Measurements from ENCODE around the gene RIT2. TPM values are rescaled to one million over a fixed set of nuclear protein-coding genes. Genes with fewer than 3 reads are reported as not detected.

RIT2 gene
- total RNA-seq, 1 donor from 2014 or later, result not detected

DNA sequence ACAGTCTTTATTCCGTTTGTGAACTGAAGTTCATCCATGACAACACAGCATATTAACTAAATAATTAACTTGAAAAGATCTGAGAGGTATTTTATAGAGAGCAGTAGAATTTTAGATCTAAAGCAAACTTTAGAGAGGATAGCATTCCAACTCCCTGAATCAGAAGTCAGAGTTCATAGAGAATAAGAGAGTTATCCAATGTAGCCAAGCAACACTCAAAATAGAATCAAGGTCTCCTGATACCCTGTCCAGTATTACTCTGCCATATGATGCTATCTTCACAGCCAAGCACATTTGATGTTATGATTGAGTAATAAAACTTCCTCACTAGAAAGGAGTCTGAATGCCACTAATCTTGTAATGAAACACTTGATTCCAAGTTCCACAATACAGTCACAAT lies 55.5 kb downstream of the RIT2 start:
- no peak for TF ChIP-seq EZH2phosphoT487 (IDR thresholded peaks at IDR 0.05)
- TF ChIP-seq, protein P1, sequence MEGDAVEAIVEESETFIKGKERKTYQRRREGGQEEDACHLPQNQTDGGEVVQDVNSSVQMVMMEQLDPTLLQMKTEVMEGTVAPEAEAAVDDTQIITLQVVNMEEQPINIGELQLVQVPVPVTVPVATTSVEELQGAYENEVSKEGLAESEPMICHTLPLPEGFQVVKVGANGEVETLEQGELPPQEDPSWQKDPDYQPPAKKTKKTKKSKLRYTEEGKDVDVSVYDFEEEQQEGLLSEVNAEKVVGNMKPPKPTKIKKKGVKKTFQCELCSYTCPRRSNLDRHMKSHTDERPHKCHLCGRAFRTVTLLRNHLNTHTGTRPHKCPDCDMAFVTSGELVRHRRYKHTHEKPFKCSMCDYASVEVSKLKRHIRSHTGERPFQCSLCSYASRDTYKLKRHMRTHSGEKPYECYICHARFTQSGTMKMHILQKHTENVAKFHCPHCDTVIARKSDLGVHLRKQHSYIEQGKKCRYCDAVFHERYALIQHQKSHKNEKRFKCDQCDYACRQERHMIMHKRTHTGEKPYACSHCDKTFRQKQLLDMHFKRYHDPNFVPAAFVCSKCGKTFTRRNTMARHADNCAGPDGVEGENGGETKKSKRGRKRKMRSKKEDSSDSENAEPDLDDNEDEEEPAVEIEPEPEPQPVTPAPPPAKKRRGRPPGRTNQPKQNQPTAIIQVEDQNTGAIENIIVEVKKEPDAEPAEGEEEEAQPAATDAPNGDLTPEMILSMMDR (IDR thresholded peaks at IDR 0.05), result no peak
- no peak for TF ChIP-seq EZH2 (IDR thresholded peaks at IDR 0.05)
- Histone ChIP-seq H4K20me1 (ENCODE audit: low read depth) (no peaks in the 10 kb centered on the region), H3K27ac (no peak overlapping the region), H3K4me3 (no peak overlapping the region), H3K27me3 (no peaks in the 10 kb centered on the region), H3K9ac (no peak overlapping the region), H3K36me3 (no peaks in the 10 kb centered on the region), H3K9me3 (ENCODE audit: low read depth) (no peaks in the 10 kb centered on the region), H3K79me2 (ENCODE audit: low read depth) (no peaks in the 10 kb centered on the region), H3K4me2 (no peak overlapping the region), H3F3A (ENCODE audit: low read depth) (no peaks in the 10 kb centered on the region), H2AFZ (replicated peaks) (no peak overlapping the region), H3K4me1 (peaks cover 1% of the 10 kb centered on the region)
- Mint-ChIP-seq H3K27ac (no peak overlapping the region), H3K4me1 (peaks cover 3% of the 10 kb centered on the region), H3K36me3 (no peaks in the 10 kb centered on the region), H3K9me3 (peaks cover 2% of the 10 kb centered on the region), H3K27me3 (ENCODE audit: insufficient read depth, low read depth) (no peaks in the 10 kb centered on the region), H3K4me3 (no peak overlapping the region)
- no peak for DNase-seq (ENCODE audit: low spot score)

DNA sequence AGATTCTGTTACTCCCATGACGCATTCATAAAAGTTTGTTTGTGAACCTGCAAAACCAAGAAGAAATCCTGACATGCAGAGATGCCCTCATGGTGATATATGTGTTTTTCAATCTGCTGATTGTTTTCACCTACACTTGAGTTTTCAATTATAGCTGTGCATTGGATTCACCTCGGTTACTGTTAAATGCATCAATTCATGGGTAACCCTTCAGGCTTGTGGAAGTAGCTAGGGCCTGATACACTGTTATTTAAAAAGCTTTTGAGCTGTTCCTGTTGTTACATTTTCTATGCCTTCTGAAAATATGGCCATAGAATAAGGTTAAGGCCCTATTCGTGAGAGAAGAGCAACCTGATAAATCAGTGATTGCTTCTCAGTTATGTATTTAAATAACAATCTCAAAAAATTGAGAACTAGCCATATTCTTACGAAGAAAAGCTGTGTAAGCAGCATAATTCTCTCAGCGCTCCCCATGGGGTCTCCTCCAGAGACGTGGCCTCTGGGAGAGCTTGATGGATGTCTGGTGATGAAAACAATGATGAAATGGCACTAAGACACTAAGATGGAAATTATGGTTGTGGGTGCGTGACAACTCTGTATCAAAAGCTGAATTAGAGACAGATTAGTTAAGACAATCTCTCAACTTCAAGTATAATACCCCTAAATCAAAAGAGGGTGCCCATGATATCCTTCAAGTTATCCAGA lies 60.5 kb downstream of the RIT2 start:
- H3K9me3 Mint-ChIP-seq, result peaks cover 2% of the 10 kb centered on the region
- no peak overlapping the region for H2AFZ ChIP-seq (replicated peaks)

GRCh38 chr18:43049021-43049420 lies 66.5 kb downstream of the RIT2 start:
- no peak for DNase-seq (ENCODE audit: low spot score)
- Histone ChIP-seq H3K27me3 (no peaks in the 10 kb centered on the region), H3K4me2 (no peak overlapping the region), H3K4me3 (no peak overlapping the region), H2AFZ (replicated peaks) (no peak overlapping the region), H3K9me3 (ENCODE audit: low read depth) (no peaks in the 10 kb centered on the region), H3K9ac (no peak overlapping the region), H3K36me3 (no peaks in the 10 kb centered on the region), H3K4me1 (peaks cover 8% of the 10 kb centered on the region), H3F3A (ENCODE audit: low read depth) (no peaks in the 10 kb centered on the region), H3K79me2 (ENCODE audit: low read depth) (no peaks in the 10 kb centered on the region), H3K27ac (no peak overlapping the region), H4K20me1 (ENCODE audit: low read depth) (no peaks in the 10 kb centered on the region)
- Mint-ChIP-seq H3K4me3 (no peak overlapping the region), H3K36me3 (no peaks in the 10 kb centered on the region), H3K9me3 (no peaks in the 10 kb centered on the region), H3K4me1 (peaks cover 10% of the 10 kb centered on the region), H3K27me3 (ENCODE audit: insufficient read depth, low read depth) (peaks cover 2% of the 10 kb centered on the region), H3K27ac (no peak overlapping the region)
- no peak for TF ChIP-seq EZH2 (IDR thresholded peaks at IDR 0.05)
- no peak for TF ChIP-seq EZH2phosphoT487 (IDR thresholded peaks at IDR 0.05)
- TF ChIP-seq, protein P1 (IDR thresholded peaks at IDR 0.05), result no peak

More for the DNA sequence above, 60.5 kb downstream of the RIT2 start:
- H3K4me3 Mint-ChIP-seq, result no peak overlapping the region
- H3K27me3 Mint-ChIP-seq (ENCODE audit: insufficient read depth, low read depth), result no peaks in the 10 kb centered on the region
- H4K20me1 ChIP-seq (ENCODE audit: low read depth), result no peaks in the 10 kb centered on the region
- no peaks in the 10 kb centered on the region for H3K79me2 ChIP-seq (ENCODE audit: low read depth)
- H3K4me1 ChIP-seq, result peaks cover 19% of the 10 kb centered on the region
- no peak for TF ChIP-seq EZH2 (IDR thresholded peaks at IDR 0.05)
- TF ChIP-seq, protein P1 (IDR thresholded peaks at IDR 0.05), result no peak
- no peak for TF ChIP-seq EZH2phosphoT487 (IDR thresholded peaks at IDR 0.05)
- no peaks in the 10 kb centered on the region for H3K36me3 ChIP-seq
- no peak for DNase-seq (ENCODE audit: low spot score)
- H3K9ac ChIP-seq, result no peak overlapping the region
- no peaks in the 10 kb centered on the region for H3K27me3 ChIP-seq
- H3F3A ChIP-seq (ENCODE audit: low read depth), result no peaks in the 10 kb centered on the region
- no peak overlapping the region for H3K27ac ChIP-seq
- no peaks in the 10 kb centered on the region for H3K36me3 Mint-ChIP-seq
- peaks cover 24% of the 10 kb centered on the region for H3K4me1 Mint-ChIP-seq
- H3K4me3 ChIP-seq, result no peak overlapping the region
- no peak overlapping the region for H3K27ac Mint-ChIP-seq
- no peak overlapping the region for H3K4me2 ChIP-seq
- no peaks in the 10 kb centered on the region for H3K9me3 ChIP-seq (ENCODE audit: low read depth)
